GM12878 (cell line): ENCODE data around the gene DRD1. TPM values are rescaled to one million over a fixed set of nuclear protein-coding genes. Genes with fewer than 3 reads are reported as not detected.

Experiments used
- ATAC-seq: fragments of 200-7000 bp; cut with Tn5 transposase; 3 replicates; pipeline ENCODE4 v1.9.1; 2020; ENCODE audit warnings: mild to moderate bottlenecking, moderate library complexity
- BruUV-seq: library from RNA; stranded (reverse); fragments of 400-500 nt; replicated peaks from 2 replicates; lab custom pipeline; 2021; lab: Mats Ljungman, UMichigan
- CTCF ChIA-PET: fragments of 300-600 bp; sonication (Branson Sonifier 250); formaldehyde crosslinking; extraction: SDS; loops from one replicate; lab custom pipeline; 2021; ENCODE audit warnings: inconsistent platforms; lab: Yijun Ruan, JAX
- POLR2A ChIA-PET: fragments of 350-600 bp; formaldehyde crosslinking; extraction: SDS; loops from one replicate; lab custom pipeline; 2021; ENCODE audit warnings: inconsistent platforms; lab: Charles Lee
- RAD21 ChIA-PET: fragments of 300-600 bp; sonication (Branson Sonifier 250); formaldehyde crosslinking; loops from one replicate; lab custom pipeline; 2023; ENCODE audit warnings: antibody characterized with exemption; ENCODE audit not compliant: unreplicated experiment; lab: Charles Lee
- SMC1A ChIA-PET: fragments of 300-600 bp; sonication (Branson Sonifier 250); formaldehyde crosslinking; loops from one replicate; lab custom pipeline; 2023; ENCODE audit not compliant: unreplicated experiment, uncharacterized antibody; lab: Charles Lee
- DNase-seq: peaks from one replicate; pipeline ENCODE4 v3.0.0-alpha.2; 2011; ENCODE audit warnings: low read depth, low spot score
- FAIRE-seq: peaks from 3 replicates; lab custom pipeline; 2011; peaks lifted over from hg19 to GRCh38; lab: Jason Lieb, UNC
- H2AFZ ChIP-seq: 2 replicates; pipeline ENCODE4 v1.6.0; 2011; ENCODE audit warnings: low read depth, low read length, control low read depth; ENCODE audit not compliant: control insufficient read depth
- H3K27ac ChIP-seq: 2 replicates; pipeline ENCODE4 v1.5.1; 2011; ENCODE audit warnings: control low read depth; ENCODE audit not compliant: control insufficient read depth, insufficient read depth
- H3K27me3 ChIP-seq, 2 experiments: replicated peaks in 1 of 2; 2 replicates each; pipeline versions ENCODE4 v1.6.0 to v1.6.1; 2011; ENCODE audit warnings: low read length in 1 of 2; ENCODE audit not compliant: control insufficient read depth in 2 of 2, insufficient read depth in 2 of 2
- H3K36me3 ChIP-seq, 2 experiments: 2 replicates each; pipeline ENCODE4 v1.5.1; 2011; ENCODE audit warnings: low read length in 1 of 2; ENCODE audit not compliant: control insufficient read depth in 2 of 2, insufficient read depth in 2 of 2
- H3K4me1 ChIP-seq: 2 replicates; pipeline ENCODE4 v1.6.1; 2011; ENCODE audit warnings: mild to moderate bottlenecking, low read length, moderate library complexity, mixed read lengths; ENCODE audit not compliant: control insufficient read depth, insufficient read depth
- H3K4me2 ChIP-seq: 2 replicates; pipeline ENCODE4 v1.6.0; 2011; ENCODE audit warnings: control low read depth; ENCODE audit not compliant: control insufficient read depth, insufficient read depth
- H3K4me3 ChIP-seq: fragments of 200-600 bp; sonication (generic); 2 replicates; pipeline ENCODE4 v1.5.1; 2016
- H3K79me2 ChIP-seq: 2 replicates; pipeline ENCODE4 v1.6.0; 2011; ENCODE audit warnings: low read length; ENCODE audit not compliant: control insufficient read depth, insufficient read depth
- H3K9ac ChIP-seq: 2 replicates; pipeline ENCODE4 v1.8.0; 2011; ENCODE audit warnings: low read length, control low read depth, mixed read lengths; ENCODE audit not compliant: control insufficient read depth, insufficient read depth
- H3K9me3 ChIP-seq: replicated peaks from 3 replicates; pipeline ENCODE4 v1.5.1; 2011; ENCODE audit warnings: mild to moderate bottlenecking, low read length; ENCODE audit not compliant: control insufficient read depth, insufficient read depth
- H4K20me1 ChIP-seq: 2 replicates; pipeline ENCODE4 v1.6.0; 2011; ENCODE audit not compliant: control insufficient read depth, insufficient read depth
- BMI1 ChIP-seq: fragments of 450-650 bp; IDR thresholded peaks from 2 replicates; pipeline ENCODE4 v1.6.1; 2016; ENCODE audit warnings: mild to moderate bottlenecking, moderate library complexity, borderline replicate concordance
- ETV6 ChIP-seq, 2 experiments: fragments of 450-650 bp in 1 of 2; IDR thresholded peaks in 1 of 2; conservative IDR thresholded peaks in 1 of 2; 2 replicates each; pipeline ENCODE4 v1.6.1; 2014; ENCODE audit warnings: antibody characterized with exemption in 1 of 2, borderline replicate concordance in 1 of 2, low read depth in 1 of 2, mild to moderate bottlenecking in 1 of 2, moderate library complexity in 1 of 2
- GABPA ChIP-seq: IDR thresholded peaks from 2 replicates; pipeline ENCODE4 v1.6.1; 2014; ENCODE audit warnings: antibody characterized with exemption, low read depth, mild to moderate bottlenecking, inconsistent platforms
- MEF2A ChIP-seq: IDR thresholded peaks from 2 replicates; pipeline ENCODE4 v1.6.1; 2011; ENCODE audit warnings: low read depth, mild to moderate bottlenecking, low read length, moderate library complexity; ENCODE audit not compliant: insufficient read depth
- PAX8 ChIP-seq: fragments of 450-650 bp; IDR thresholded peaks from 2 replicates; pipeline ENCODE4 v1.6.1; 2017; ENCODE audit warnings: mild to moderate bottlenecking, moderate library complexity
- RELA ChIP-seq: fragments of 450-650 bp; IDR thresholded peaks from 2 replicates; pipeline ENCODE4 v1.8.0; 2014; ENCODE audit warnings: borderline replicate concordance; ENCODE audit not compliant: partially characterized antibody
- TAF1 ChIP-seq: IDR thresholded peaks from 2 replicates; pipeline ENCODE4 v1.6.1; 2011; ENCODE audit warnings: mild to moderate bottlenecking, low read depth, low read length, borderline replicate concordance
- TCF12 ChIP-seq: IDR thresholded peaks from 2 replicates; pipeline ENCODE4 v1.6.1; 2011; ENCODE audit warnings: low read depth, mild to moderate bottlenecking, low read length
- TCF3 ChIP-seq: IDR thresholded peaks from 2 replicates; pipeline ENCODE4 v1.6.1; 2012; ENCODE audit warnings: low read depth, mild to moderate bottlenecking, low read length, borderline replicate concordance; ENCODE audit not compliant: insufficient read depth
- TCF7 ChIP-seq: IDR thresholded peaks from 2 replicates; pipeline ENCODE4 v1.6.1; 2014; ENCODE audit warnings: antibody characterized with exemption, borderline replicate concordance
- YBX1 ChIP-seq: fragments of 450-650 bp; IDR thresholded peaks from 2 replicates; pipeline ENCODE4 v1.6.1; 2016; ENCODE audit warnings: antibody characterized with exemption
- WGBS: methylation state at CpG from one replicate; pipeline ENCODE4 v1.1.6; 2016; ENCODE audit warnings: low lambda C conversion rate; ENCODE audit not compliant: insufficient replicate concordance, insufficient coverage; ENCODE audit errors: missing lambda C conversion rate; 5-methylcytosine and 5-hydroxymethylcytosine counted together
- in situ Hi-C: fragments of 300-500 bp; cut with MboI; formaldehyde crosslinking; loops from 9 replicates; pipeline ENCODE4 v1.14.3; 2018; ENCODE audit warnings: mixed read lengths
- intact Hi-C: fragments of 100-400 bp; cut with micrococcal nuclease; formaldehyde crosslinking; loops from one replicate; pipeline ENCODE4 v1.14.2; 2022; ENCODE audit not compliant: unreplicated experiment
- polyA plus RNA-seq, 11 experiments: library from polyadenylated mRNA; depleted of rRNA in 4 of 11; unstranded in 6 of 11; stranded (reverse) in 5 of 11; fragments of >200 nt; fragmentation: Nextera tagmentation in 4 of 11; fragmentation: Illumina TruSeq in 1 of 11; extraction: Ambion mirVana in 4 of 11; extraction: Trizol in 1 of 11; gene quantifications; 1 replicate in 1 of 11; 2 replicates in 10 of 11; pipeline versions ENCODE4 v1.2.1 to v1.2.3, GENCODE V29; 2011 to 2016; ENCODE audit warnings: inconsistent platforms in 2 of 11, missing spikeins in 2 of 11, low read depth in 1 of 11
- total RNA-seq, 4 experiments: library from RNA; depleted of rRNA in 3 of 4; stranded (reverse); fragments of >200 nt in 3 of 4; fragmentation: Illumina TruSeq in 1 of 4; extraction: Trizol in 1 of 4; gene quantifications; 2 replicates each; pipeline versions ENCODE4 v1.2.1 to v1.2.3, GENCODE V29; 2013 to 2021
- TF ChIP-seq, protein P1 (sequence below): fragments of 450-650 bp; IDR thresholded peaks from 2 replicates; pipeline ENCODE4 v1.6.1; 2018; ENCODE audit warnings: mild to moderate bottlenecking, low read depth, moderate library complexity; ENCODE audit not compliant: partially characterized antibody
- TF ChIP-seq, protein P2 (sequence below): fragments of 450-650 bp; IDR thresholded peaks from 2 replicates; pipeline ENCODE4 v1.6.1; 2017; ENCODE audit warnings: borderline replicate concordance

DRD1 gene
- total and polyA plus RNA-seq, 10 of the 15 experiments (the other 5 are each of a cell fraction or from before 2014, with no cell fraction given), result not detected

DNA sequence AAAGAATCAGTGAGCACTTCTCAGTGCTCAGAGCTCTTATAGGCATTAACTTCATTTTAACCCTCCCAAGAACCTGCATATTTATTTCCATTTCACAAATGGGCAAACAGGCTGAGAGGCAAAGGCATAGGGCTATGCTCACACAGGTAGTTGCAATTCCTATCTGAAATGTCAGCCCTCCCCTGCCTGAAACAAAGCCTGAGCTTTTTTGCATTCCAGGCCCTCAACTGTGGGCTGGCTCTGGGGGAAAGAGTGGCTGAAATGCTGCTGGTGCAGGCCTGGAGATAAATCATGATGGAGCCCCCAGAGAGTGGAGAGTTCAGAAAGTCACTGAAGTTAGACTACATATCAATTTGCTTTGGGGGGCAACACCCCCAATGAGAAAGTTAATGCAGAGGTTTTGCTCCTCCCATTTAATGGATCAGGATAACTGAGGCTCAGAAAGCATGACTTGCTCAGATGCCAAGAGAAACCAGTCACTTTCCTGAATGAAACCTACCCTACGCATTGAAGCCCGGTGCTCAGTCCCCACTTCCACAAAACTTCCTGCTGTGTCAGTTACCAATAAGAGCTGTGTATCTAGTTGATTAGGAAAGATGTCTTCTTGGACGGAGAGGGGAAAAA, 5.6 kb downstream of the DRD1 start:
- RAD21 ChIA-PET, result no interaction called here
- Histone ChIP-seq H4K20me1 (no peaks in the 10 kb centered on the region), H3K27me3 (peaks cover 0 to 7% of the 10 kb centered on the region in 2 experiments), H3K79me2 (no peaks in the 10 kb centered on the region), H3K4me1 (no peaks in the 10 kb centered on the region), H3K9ac (no peak overlapping the region), H2AFZ (no peak overlapping the region), H3K27ac (no peak overlapping the region), H3K4me3 (no peak overlapping the region), H3K9me3 (no peaks in the 10 kb centered on the region), H3K36me3 (no peaks in the 10 kb centered on the region), H3K4me2 (no peak overlapping the region)
- SMC1A ChIA-PET, result interaction anchor here (0.5 kb wide), 1 partner anchor 19 kb away, joined by 3 read pairs; no protein-coding TSS in a partner anchor
- no TSS peak for BruUV-seq
- FAIRE-seq (no peak), DNase-seq (no peak), ATAC-seq (no peak)
- in situ Hi-C loops (no loop called here), intact Hi-C loops (no loop called here)
- TF ChIP-seq RELA, result no peak
- TF ChIP-seq GABPA, result no peak
- TF ChIP-seq TCF7, result no peak
- TF ChIP-seq, protein P1, sequence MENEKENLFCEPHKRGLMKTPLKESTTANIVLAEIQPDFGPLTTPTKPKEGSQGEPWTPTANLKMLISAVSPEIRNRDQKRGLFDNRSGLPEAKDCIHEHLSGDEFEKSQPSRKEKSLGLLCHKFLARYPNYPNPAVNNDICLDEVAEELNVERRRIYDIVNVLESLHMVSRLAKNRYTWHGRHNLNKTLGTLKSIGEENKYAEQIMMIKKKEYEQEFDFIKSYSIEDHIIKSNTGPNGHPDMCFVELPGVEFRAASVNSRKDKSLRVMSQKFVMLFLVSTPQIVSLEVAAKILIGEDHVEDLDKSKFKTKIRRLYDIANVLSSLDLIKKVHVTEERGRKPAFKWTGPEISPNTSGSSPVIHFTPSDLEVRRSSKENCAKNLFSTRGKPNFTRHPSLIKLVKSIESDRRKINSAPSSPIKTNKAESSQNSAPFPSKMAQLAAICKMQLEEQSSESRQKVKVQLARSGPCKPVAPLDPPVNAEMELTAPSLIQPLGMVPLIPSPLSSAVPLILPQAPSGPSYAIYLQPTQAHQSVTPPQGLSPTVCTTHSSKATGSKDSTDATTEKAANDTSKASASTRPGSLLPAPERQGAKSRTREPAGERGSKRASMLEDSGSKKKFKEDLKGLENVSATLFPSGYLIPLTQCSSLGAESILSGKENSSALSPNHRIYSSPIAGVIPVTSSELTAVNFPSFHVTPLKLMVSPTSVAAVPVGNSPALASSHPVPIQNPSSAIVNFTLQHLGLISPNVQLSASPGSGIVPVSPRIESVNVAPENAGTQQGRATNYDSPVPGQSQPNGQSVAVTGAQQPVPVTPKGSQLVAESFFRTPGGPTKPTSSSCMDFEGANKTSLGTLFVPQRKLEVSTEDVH, result no peak
- TF ChIP-seq, protein P2, sequence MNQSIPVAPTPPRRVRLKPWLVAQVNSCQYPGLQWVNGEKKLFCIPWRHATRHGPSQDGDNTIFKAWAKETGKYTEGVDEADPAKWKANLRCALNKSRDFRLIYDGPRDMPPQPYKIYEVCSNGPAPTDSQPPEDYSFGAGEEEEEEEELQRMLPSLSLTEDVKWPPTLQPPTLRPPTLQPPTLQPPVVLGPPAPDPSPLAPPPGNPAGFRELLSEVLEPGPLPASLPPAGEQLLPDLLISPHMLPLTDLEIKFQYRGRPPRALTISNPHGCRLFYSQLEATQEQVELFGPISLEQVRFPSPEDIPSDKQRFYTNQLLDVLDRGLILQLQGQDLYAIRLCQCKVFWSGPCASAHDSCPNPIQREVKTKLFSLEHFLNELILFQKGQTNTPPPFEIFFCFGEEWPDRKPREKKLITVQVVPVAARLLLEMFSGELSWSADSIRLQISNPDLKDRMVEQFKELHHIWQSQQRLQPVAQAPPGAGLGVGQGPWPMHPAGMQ, result no peak
- TF ChIP-seq PAX8, result no peak
- TF ChIP-seq YBX1, result no peak
- no peak for TF ChIP-seq ETV6 (conservative IDR thresholded peaks at IDR 0.05 in 1 of 2, IDR thresholded peaks at IDR 0.05 in 1 of 2; ENCODE audit: borderline replicate concordance in 1 of 2, low read depth in 1 of 2)
- no peak for TF ChIP-seq MEF2A
- no peak for TF ChIP-seq TCF3
- no peak for TF ChIP-seq TAF1
- no peak for TF ChIP-seq TCF12
- TF ChIP-seq BMI1, result no peak
- CTCF ChIA-PET, result interaction anchor here (1.2 kb wide), 1 partner anchor 10 kb away, joined by 5 read pairs; no protein-coding TSS in a partner anchor
- 0% methylated on average over 3 of the region's 3 CpGs for WGBS
- POLR2A ChIA-PET, result no interaction called here
